T-helper 9 cell (primary cell): ENCODE data around the gene FBXO22.
A peak's percentile ranks its signal among the peaks of the same experiment; 100 is the strongest.
"Not testable (repeated sequence)": the region's sequence is repeated elsewhere in the genome, so short reads cannot be mapped to it uniquely, and the experiment has no call there.

Experiments
- DNase-seq: peaks from one replicate; pipeline ENCODE4 v3.0.0-alpha.2; 2020
- total RNA-seq, 2 donors: gene quantifications; one replicate each; lab custom pipeline; 2026; lab: John Stamatoyannopoulos, UW

Gene FBXO22
- total RNA-seq: 15.2 to 30.4 reads per million in 2 donors

GRCh38 chr15:75903331-75904239 is at the start of gene FBXO22:
Gene FBXO22 (plus strand): TSS chr15:75903878. CDS start chr15:75903964, 86 bp downstream.
- peak; percentile 81 for DNase-seq

GRCh38 chr15:75857886-75858285 is 45.8 kb upstream of the FBXO22 start:
- DNase-seq: no peak

GRCh38 chr15:75861750-75862402 is 41.8 kb upstream of the FBXO22 start:
- DNase-seq: no peak

GRCh38 chr15:75862796-75863195 is 40.9 kb upstream of the FBXO22 start:
- no peak for DNase-seq

GRCh38 chr15:75864213-75865059 is 39.2 kb upstream of the FBXO22 start:
- DNase-seq: no peak

- not testable (repeated sequence) for DNase-seq
Measured at GRCh38 chr15:75866045-75866444, 37.6 kb upstream of the FBXO22 start.

GRCh38 chr15:75866916-75867315 is 36.8 kb upstream of the FBXO22 start:
- no peak for DNase-seq

- DNase-seq: no peak
Measured at GRCh38 chr15:75867449-75867848, 36.2 kb upstream of the FBXO22 start.

GRCh38 chr15:75868019-75868418 is 35.7 kb upstream of the FBXO22 start:
- DNase-seq: no peak

GRCh38 chr15:75869446-75869845 is 34.2 kb upstream of the FBXO22 start:
- DNase-seq: no peak

- not testable (repeated sequence) for DNase-seq
Measured at GRCh38 chr15:75871589-75871988, 32.1 kb upstream of the FBXO22 start.

GRCh38 chr15:75872403-75872990 is 31.2 kb upstream of the FBXO22 start:
- no peak for DNase-seq

- DNase-seq: no peak
Measured at GRCh38 chr15:75884041-75884440, 19.6 kb upstream of the FBXO22 start.

- no peak for DNase-seq
Measured at GRCh38 chr15:75887178-75887577, 16.5 kb upstream of the FBXO22 start.

GRCh38 chr15:75891895-75892294 is 11.8 kb upstream of the FBXO22 start:
- DNase-seq: no peak

- no peak for DNase-seq
Measured at GRCh38 chr15:75895731-75896130, 7.9 kb upstream of the FBXO22 start.

- no peak for DNase-seq
Measured at GRCh38 chr15:75900577-75900976, 3.1 kb upstream of the FBXO22 start.

- DNase-seq: no peak
Measured at GRCh38 chr15:75902129-75902557, 1.5 kb upstream of the FBXO22 start.

GRCh38 chr15:75905231-75905630 is 1.6 kb downstream of the FBXO22 start:
- DNase-seq: no peak

- DNase-seq: not testable (repeated sequence)
Measured at GRCh38 chr15:75910355-75910754, 6.7 kb downstream of the FBXO22 start.

- no peak for DNase-seq
Measured at GRCh38 chr15:75916978-75917377, 13.3 kb downstream of the FBXO22 start.

- no peak for DNase-seq
Measured at GRCh38 chr15:75918135-75918534, 14.5 kb downstream of the FBXO22 start.

GRCh38 chr15:75920079-75920478 is 16.4 kb downstream of the FBXO22 start:
- no peak for DNase-seq
